Mesothelial cell of epicardium (in vitro differentiated cells): ENCODE data around the gene DENND10. TPM values are rescaled to one million over a fixed set of nuclear protein-coding genes. Genes with fewer than 3 reads are reported as not detected.
"Not testable (repeated sequence)": the region's sequence is repeated elsewhere in the genome, so short reads cannot be mapped to it uniquely, and the experiment has no call there.

Source experiments
- DNase-seq, 2 experiments: peaks; one replicate each; pipeline ENCODE4 v3.0.0; 2021; ENCODE audit warnings: low spot score in 2 of 2; ENCODE audit not compliant: unreplicated experiment in 2 of 2
- H3K27ac Mint-ChIP-seq: 2 replicates; pipeline ENCODE4 v1.8.0; 2021; ENCODE audit warnings: mixed read lengths
- H3K27me3 Mint-ChIP-seq: 2 replicates; pipeline ENCODE4 v1.8.0; 2021; ENCODE audit warnings: low read depth, mixed read lengths
- H3K36me3 Mint-ChIP-seq: 2 replicates; pipeline ENCODE4 v1.8.0; 2021; ENCODE audit warnings: mixed read lengths
- H3K4me1 Mint-ChIP-seq: 2 replicates; pipeline ENCODE4 v1.8.0; 2021; ENCODE audit warnings: mixed read lengths
- H3K4me3 Mint-ChIP-seq: 2 replicates; pipeline ENCODE4 v1.8.0; 2021; ENCODE audit warnings: mild to moderate bottlenecking, moderate library complexity, mixed read lengths
- H3K9me3 Mint-ChIP-seq: 2 replicates; pipeline ENCODE4 v1.8.0; 2021; ENCODE audit warnings: mixed read lengths
- CTCF ChIP-seq: fragments of 200-600 bp; sonication (generic); IDR thresholded peaks from one replicate; pipeline ENCODE4 v1.5.0; 2021; ENCODE audit warnings: antibody characterized with exemption; ENCODE audit not compliant: unreplicated experiment
- total RNA-seq: library from RNA; stranded (reverse); gene quantifications from 3 replicates; pipeline ENCODE4 v1.2.1, GENCODE V29; 2021

DENND10 gene
- total RNA-seq, 1 donor from 2014 or later, result 39.6 TPM

DNA sequence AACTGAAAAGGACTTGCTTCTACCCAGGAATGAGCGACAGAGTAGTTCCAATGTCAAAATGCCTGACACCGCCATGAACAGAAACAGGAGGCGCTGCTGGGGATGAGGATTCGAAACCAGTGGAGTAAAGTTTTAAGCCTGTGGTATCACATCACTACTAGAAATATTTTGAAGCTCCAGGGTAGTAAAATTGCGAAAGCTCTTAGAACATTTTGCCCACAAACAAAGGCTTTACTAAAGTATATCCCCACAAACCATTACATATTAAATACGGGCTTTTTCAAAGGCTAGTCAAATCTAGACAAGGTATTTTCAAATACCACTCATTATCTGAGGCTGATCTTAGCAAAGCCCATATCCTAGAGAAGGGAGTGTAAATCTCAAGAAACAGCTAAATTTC, 72.3 kb downstream of the DENND10 start:
- H3K4me1 Mint-ChIP-seq, result peaks cover 23% of the 10 kb centered on the region
- H3K27ac Mint-ChIP-seq, result peak overlapping the region; percentile 44
- no peaks in the 10 kb centered on the region for H3K27me3 Mint-ChIP-seq
- no peak for TF ChIP-seq CTCF
- H3K9me3 Mint-ChIP-seq, result no peaks in the 10 kb centered on the region
- no peak for DNase-seq
- H3K36me3 Mint-ChIP-seq, result peaks cover 17% of the 10 kb centered on the region
- H3K4me3 Mint-ChIP-seq, result peak overlapping the region; percentile 98

- Mint-ChIP-seq H3K27me3 (no peaks in the 10 kb centered on the region), H3K27ac (peak overlapping the region; percentile 95), H3K4me1 (peaks cover 23% of the 10 kb centered on the region), H3K4me3 (peak overlapping the region; percentile 98), H3K36me3 (peaks cover 5% of the 10 kb centered on the region), H3K9me3 (no peaks in the 10 kb centered on the region)
- TF ChIP-seq CTCF, result no peak
- DNase-seq, result no peak
Measured at GRCh38 chr10:119177708-119178371, 73.9 kb downstream of the DENND10 start.

DNA sequence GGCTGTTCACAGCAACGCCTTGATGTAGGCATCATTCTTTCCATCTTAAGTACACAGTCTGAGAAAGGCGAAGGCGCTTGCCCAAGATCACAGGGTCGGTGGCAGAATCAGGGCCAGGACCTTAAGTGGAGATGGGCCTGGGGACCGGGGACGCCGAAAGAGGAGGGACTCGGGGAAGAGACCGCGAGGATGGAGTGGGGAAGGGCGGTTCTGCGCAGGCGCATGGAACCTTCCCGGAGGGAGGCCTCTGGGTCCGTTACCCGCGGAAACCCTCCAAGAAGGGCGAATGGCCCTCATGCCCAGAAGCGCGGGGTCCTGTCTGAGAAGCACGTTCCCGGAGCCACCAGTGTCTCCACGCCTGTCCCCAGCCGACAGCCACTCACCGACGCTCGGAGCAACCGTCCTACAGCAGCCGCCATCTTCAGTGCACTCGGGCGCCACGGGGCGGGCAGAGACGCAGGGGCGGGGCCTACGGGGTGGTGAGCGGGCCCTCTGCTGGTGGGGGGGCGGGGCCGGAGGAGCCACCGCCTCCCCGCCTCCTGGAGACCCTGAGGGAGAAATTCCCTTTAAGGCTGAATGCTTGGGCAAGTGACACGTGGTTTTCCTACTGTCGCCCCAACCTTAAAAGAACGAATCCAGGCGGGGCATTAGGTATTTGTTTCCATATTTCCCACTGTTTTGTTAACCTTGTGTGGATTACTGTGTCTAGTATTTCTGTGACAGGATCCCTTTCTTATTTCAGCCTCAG, 74.6 kb downstream of the DENND10 start, which contains the start of gene PRDX3:
Gene PRDX3, minus strand, starts transcription at position 441 of the 748 bp plus-strand sequence. Its CDS starts 22 bp downstream, at position 419.
- Mint-ChIP-seq H3K4me3 (peak within 1 kb of the TSS; percentile 98), H3K27me3 (no peaks in the 10 kb centered on the region), H3K9me3 (no peaks in the 10 kb centered on the region), H3K36me3 (peaks cover 3% of the 10 kb centered on the region), H3K27ac (peak within 1 kb of the TSS; percentile 95), H3K4me1 (peaks cover 23% of the 10 kb centered on the region)
- no peak for TF ChIP-seq CTCF
- peak; percentile 93 to 94 for DNase-seq

GRCh38 chr10:119180850-119181400, 77.0 kb downstream of the DENND10 start:
- not testable (repeated sequence) for H3K9me3 Mint-ChIP-seq, H3K4me3 Mint-ChIP-seq, DNase-seq, H3K27me3 Mint-ChIP-seq, H3K27ac Mint-ChIP-seq, H3K36me3 Mint-ChIP-seq
- peaks cover 19% of the 10 kb centered on the region for H3K4me1 Mint-ChIP-seq

- Mint-ChIP-seq H3K36me3 (no peaks in the 10 kb centered on the region), H3K4me3 (no peak overlapping the region), H3K9me3 (no peaks in the 10 kb centered on the region), H3K27me3 (no peaks in the 10 kb centered on the region), H3K4me1 (peaks cover 6% of the 10 kb centered on the region), H3K27ac (no peak overlapping the region)
- no peak for DNase-seq
- TF ChIP-seq CTCF, result no peak
Measured at GRCh38 chr10:119183664-119184412, 79.9 kb downstream of the DENND10 start.

Other genes starting within 250 kb of the DENND10 start
- gene NANOS1, start 74.4 kb upstream of the DENND10 start, total RNA-seq, result 4.1 to 4.6 TPM (median 4.4 TPM) in 3 replicates
- 145 to 148 TPM (median 145 TPM) in 3 replicates for gene EIF3A, start 23.3 kb upstream of the DENND10 start, total RNA-seq
- 33.3 to 37.2 TPM (median 36.6 TPM) in 3 replicates for gene SFXN4, start 61.6 kb downstream of the DENND10 start, total RNA-seq
- 85.7 to 91.5 TPM (median 86.5 TPM) in 3 replicates for gene PRDX3, start 74.7 kb downstream of the DENND10 start, total RNA-seq
- gene GRK5, start 103.5 kb downstream of the DENND10 start, total RNA-seq, result 13.6 to 14.5 TPM (median 14.0 TPM) in 3 replicates